HAP-1 (cell line): ENCODE measurements around the gene SPATC1L.
"Not testable (repeated sequence)": the region's sequence is repeated elsewhere in the genome, so short reads cannot be mapped to it uniquely, and the experiment has no call there.

Source experiments
- DNase-seq, 2 experiments: peaks; one replicate each; pipeline ENCODE4 v3.0.0-alpha.2; 2016 to 2020; ENCODE audit warnings: low spot score in 2 of 2
- H3K27me3 ChIP-seq: fragments of 250-450 bp; sonication (Bioruptor Pico); 2 replicates; pipeline ENCODE4 v1.5.1; 2020; ENCODE audit warnings: low read depth, mild to moderate bottlenecking, moderate library complexity
- H3K36me3 ChIP-seq: fragments of 250-450 bp; sonication (Bioruptor Pico); replicated peaks from 2 replicates; pipeline ENCODE4 v1.5.1; 2020; ENCODE audit warnings: mild to moderate bottlenecking
- H3K4me1 ChIP-seq: fragments of 250-450 bp; sonication (Bioruptor Pico); 2 replicates; pipeline ENCODE4 v1.5.1; 2020; ENCODE audit warnings: mild to moderate bottlenecking
- H3K4me3 ChIP-seq: fragments of 250-450 bp; sonication (Bioruptor Pico); 2 replicates; pipeline ENCODE4 v1.5.1; 2020; ENCODE audit warnings: mild to moderate bottlenecking, moderate library complexity
- H3K9me3 ChIP-seq: fragments of 250-450 bp; sonication (Bioruptor Pico); 2 replicates; pipeline ENCODE4 v1.5.1; 2020; ENCODE audit warnings: mild to moderate bottlenecking, moderate library complexity
- in situ Hi-C: fragments of 300-500 bp; cut with MboI; formaldehyde crosslinking; loops from 3 replicates; pipeline ENCODE4 v1.14.3; 2020; ENCODE audit warnings: low sequenced_read_pairs, inconsistent platforms, mixed read lengths

The SPATC1L gene

GRCh38 chr21:46188226-46189212, 4.3 kb upstream of the SPATC1L start:
- in situ Hi-C loops, result no loop called here
- no peak overlapping the region for H3K4me3 ChIP-seq
- H3K9me3 ChIP-seq, result no peaks in the 10 kb centered on the region
- peaks cover 14% of the 10 kb centered on the region for H3K36me3 ChIP-seq
- DNase-seq, result peak; percentile 50 to 71
- H3K4me1 ChIP-seq, result peaks cover 10% of the 10 kb centered on the region
- H3K27me3 ChIP-seq, result no peaks in the 10 kb centered on the region

GRCh38 chr21:46187814-46188213, 3.6 kb upstream of the SPATC1L start:
- H3K27me3 ChIP-seq, result no peaks in the 10 kb centered on the region
- peaks cover 10% of the 10 kb centered on the region for H3K4me1 ChIP-seq
- peaks cover 14% of the 10 kb centered on the region for H3K36me3 ChIP-seq
- H3K4me3 ChIP-seq, result no peak overlapping the region
- in situ Hi-C loops, result no loop called here
- no peaks in the 10 kb centered on the region for H3K9me3 ChIP-seq
- DNase-seq, result no peak

GRCh38 chr21:46187261-46187660, 3.0 kb upstream of the SPATC1L start:
- in situ Hi-C loops, result no loop called here
- H3K36me3 ChIP-seq, result peaks cover 14% of the 10 kb centered on the region
- H3K4me3 ChIP-seq, result no peak overlapping the region
- H3K4me1 ChIP-seq, result peaks cover 10% of the 10 kb centered on the region
- no peak for DNase-seq
- no peaks in the 10 kb centered on the region for H3K27me3 ChIP-seq
- H3K9me3 ChIP-seq, result no peaks in the 10 kb centered on the region

GRCh38 chr21:46185716-46186115, 1.5 kb upstream of the SPATC1L start:
- DNase-seq, result no peak
- Histone ChIP-seq H3K4me3 (no peak overlapping the region), H3K27me3 (no peaks in the 10 kb centered on the region), H3K36me3 (peaks cover 5% of the 10 kb centered on the region; the same call in 1 of the 2 replicates), H3K9me3 (no peaks in the 10 kb centered on the region), H3K4me1 (peaks cover 10% of the 10 kb centered on the region)
- in situ Hi-C loops, result no loop called here

GRCh38 chr21:46184625-46185555, 631 bp upstream of the SPATC1L start:
- Histone ChIP-seq H3K36me3 (0 out of 2 replicates have a peak, but pooled peaks cover 5% of the 10 kb centered on the region), H3K4me3 (no peak overlapping the region), H3K27me3 (no peaks in the 10 kb centered on the region), H3K4me1 (peaks cover 10% of the 10 kb centered on the region), H3K9me3 (no peaks in the 10 kb centered on the region)
- DNase-seq, result no peak
- in situ Hi-C loops, result no loop called here

- DNase-seq, H3K9me3 ChIP-seq, H3K4me1 ChIP-seq, H3K36me3 ChIP-seq, in situ Hi-C loops, H3K4me3 ChIP-seq, H3K27me3 ChIP-seq: not testable (repeated sequence)
Observed at GRCh38 chr21:46183337-46183909, 836 bp downstream of the SPATC1L start.

GRCh38 chr21:46182548-46183336, 1.5 kb downstream of the SPATC1L start:
- DNase-seq, result no peak
- Histone ChIP-seq H3K4me3 (no peak overlapping the region), H3K4me1 (no peaks in the 10 kb centered on the region), H3K9me3 (no peaks in the 10 kb centered on the region), H3K36me3 (no peaks in the 10 kb centered on the region), H3K27me3 (no peaks in the 10 kb centered on the region)
- in situ Hi-C loops, result no loop called here

- no peak overlapping the region for H3K4me3 ChIP-seq
- H3K36me3 ChIP-seq, result no peaks in the 10 kb centered on the region
- no peak for DNase-seq
- in situ Hi-C loops, result no loop called here
- H3K27me3 ChIP-seq, result no peaks in the 10 kb centered on the region
- no peaks in the 10 kb centered on the region for H3K4me1 ChIP-seq
- no peaks in the 10 kb centered on the region for H3K9me3 ChIP-seq
Observed at GRCh38 chr21:46181953-46182547, 2.2 kb downstream of the SPATC1L start.

- Histone ChIP-seq H3K9me3 (no peaks in the 10 kb centered on the region), H3K4me3 (no peak overlapping the region), H3K36me3 (no peaks in the 10 kb centered on the region), H3K27me3 (no peaks in the 10 kb centered on the region), H3K4me1 (no peaks in the 10 kb centered on the region)
- in situ Hi-C loops, result no loop called here
- no peak for DNase-seq
Observed at GRCh38 chr21:46181436-46181835, 2.8 kb downstream of the SPATC1L start.

GRCh38 chr21:46180778-46181391, 3.4 kb downstream of the SPATC1L start:
- in situ Hi-C loops, result no loop called here

GRCh38 chr21:46180079-46180722, 4.1 kb downstream of the SPATC1L start:
- Histone ChIP-seq H3K36me3 (no peaks in the 10 kb centered on the region), H3K27me3 (no peaks in the 10 kb centered on the region), H3K4me1 (no peaks in the 10 kb centered on the region), H3K9me3 (no peaks in the 10 kb centered on the region), H3K4me3 (no peak overlapping the region)
- in situ Hi-C loops, result no loop called here
- DNase-seq, result no peak

More at GRCh38 chr21:46180778-46181391, 3.4 kb downstream of the SPATC1L start:
- H3K4me1 ChIP-seq, result no peaks in the 10 kb centered on the region
- H3K9me3 ChIP-seq, result no peaks in the 10 kb centered on the region
- no peaks in the 10 kb centered on the region for H3K36me3 ChIP-seq
- H3K27me3 ChIP-seq, result no peaks in the 10 kb centered on the region
- no peak overlapping the region for H3K4me3 ChIP-seq
- no peak for DNase-seq

- Histone ChIP-seq H3K9me3 (no peaks in the 10 kb centered on the region), H3K36me3 (no peaks in the 10 kb centered on the region), H3K4me1 (no peaks in the 10 kb centered on the region), H3K4me3 (no peak overlapping the region), H3K27me3 (no peaks in the 10 kb centered on the region)
- no peak for DNase-seq
- in situ Hi-C loops, result no loop called here
Observed at GRCh38 chr21:46179708-46180078, 4.6 kb downstream of the SPATC1L start.
